ENCODE data around the gene LDB2.

Gene LDB2

GRCh38 chr4:16843831-16844508 is 54.5 kb downstream of the LDB2 start:
- DNase-seq = no peak

GRCh38 chr4:16838226-16838875 is 60.1 kb downstream of the LDB2 start:
- DNase-seq = no peak

GRCh38 chr4:16837475-16837874 is 61.0 kb downstream of the LDB2 start:
- no peak for DNase-seq

GRCh38 chr4:16836324-16836723 is 62.1 kb downstream of the LDB2 start:
- DNase-seq = no peak

GRCh38 chr4:16835597-16836247 is 62.7 kb downstream of the LDB2 start:
- DNase-seq = no peak

GRCh38 chr4:16834814-16835213 is 63.6 kb downstream of the LDB2 start:
- DNase-seq = no peak

- DNase-seq = no peak
Observed at GRCh38 chr4:16833722-16834121, 64.7 kb downstream of the LDB2 start.

- no peak for DNase-seq
Observed at GRCh38 chr4:16830081-16830480, 68.4 kb downstream of the LDB2 start.

GRCh38 chr4:16827794-16828724 is 70.4 kb downstream of the LDB2 start:
- no peak for DNase-seq

- no peak for DNase-seq
Observed at GRCh38 chr4:16827045-16827444, 71.4 kb downstream of the LDB2 start.

GRCh38 chr4:16826406-16826910 is 72.0 kb downstream of the LDB2 start:
- no peak for DNase-seq

- DNase-seq = no peak
Observed at GRCh38 chr4:16824278-16824806, 74.1 kb downstream of the LDB2 start.

- no peak for DNase-seq
Observed at GRCh38 chr4:16820329-16820728, 78.1 kb downstream of the LDB2 start.

GRCh38 chr4:16819652-16820051 is 78.8 kb downstream of the LDB2 start:
- DNase-seq = no peak

GRCh38 chr4:16818005-16818404 is 80.4 kb downstream of the LDB2 start:
- DNase-seq = no peak

GRCh38 chr4:16817286-16817685 is 81.2 kb downstream of the LDB2 start:
- DNase-seq = no peak

GRCh38 chr4:16814361-16814760 is 84.1 kb downstream of the LDB2 start:
- DNase-seq = no peak

GRCh38 chr4:16812041-16812440 is 86.4 kb downstream of the LDB2 start:
- DNase-seq = no peak

- DNase-seq = no peak
Observed at GRCh38 chr4:16809943-16810342, 88.5 kb downstream of the LDB2 start.

- DNase-seq = no peak
Observed at GRCh38 chr4:16809064-16809463, 89.4 kb downstream of the LDB2 start.

GRCh38 chr4:16807355-16807754 is 91.1 kb downstream of the LDB2 start:
- DNase-seq = no peak

- DNase-seq = no peak
Observed at GRCh38 chr4:16804581-16804980, 93.9 kb downstream of the LDB2 start.

GRCh38 chr4:16802044-16802443 is 96.4 kb downstream of the LDB2 start:
- DNase-seq = no peak
